ENCODE measurements around the gene ENTPD1.
"Not testable (repeated sequence)": the region's sequence is repeated elsewhere in the genome, so short reads cannot be mapped to it uniquely, and the experiment has no call there.

The ENTPD1 gene

GRCh38 chr10:95794195-95794594 is 38.2 kb downstream of the ENTPD1 start:
- no peak for DNase-seq (ENCODE audit: low spot score)

- DNase-seq (ENCODE audit: low spot score), result no peak
Observed at GRCh38 chr10:95795602-95796001, 39.6 kb downstream of the ENTPD1 start.

GRCh38 chr10:95796504-95796903 is 40.5 kb downstream of the ENTPD1 start:
- DNase-seq (ENCODE audit: low spot score), result no peak

GRCh38 chr10:95798096-95798855 is 42.3 kb downstream of the ENTPD1 start:
- no peak for DNase-seq (ENCODE audit: low spot score)

GRCh38 chr10:95800286-95800685 is 44.3 kb downstream of the ENTPD1 start:
- DNase-seq (ENCODE audit: low spot score), result not testable (repeated sequence)

GRCh38 chr10:95806687-95807380 is 50.9 kb downstream of the ENTPD1 start:
- not testable (repeated sequence) for DNase-seq (ENCODE audit: low spot score)

GRCh38 chr10:95808705-95809308 is 52.8 kb downstream of the ENTPD1 start:
- not testable (repeated sequence) for DNase-seq (ENCODE audit: low spot score)

GRCh38 chr10:95809370-95810197 is 53.6 kb downstream of the ENTPD1 start:
- no peak for DNase-seq (ENCODE audit: low spot score)

- no peak for DNase-seq (ENCODE audit: low spot score)
Observed at GRCh38 chr10:95810198-95810976, 54.4 kb downstream of the ENTPD1 start.

GRCh38 chr10:95813054-95813685 is 57.2 kb downstream of the ENTPD1 start:
- DNase-seq (ENCODE audit: low spot score), result no peak

- DNase-seq (ENCODE audit: low spot score), result no peak
Observed at GRCh38 chr10:95814011-95814727, 58.2 kb downstream of the ENTPD1 start.

GRCh38 chr10:95815133-95815532 is 59.2 kb downstream of the ENTPD1 start:
- DNase-seq (ENCODE audit: low spot score), result no peak

GRCh38 chr10:95815701-95816240 is 59.8 kb downstream of the ENTPD1 start:
- no peak for DNase-seq (ENCODE audit: low spot score)

- no peak for DNase-seq (ENCODE audit: low spot score)
Observed at GRCh38 chr10:95818010-95818409, 62.0 kb downstream of the ENTPD1 start.

GRCh38 chr10:95818668-95819067 is 62.7 kb downstream of the ENTPD1 start:
- no peak for DNase-seq (ENCODE audit: low spot score)

GRCh38 chr10:95819620-95820329 is 63.8 kb downstream of the ENTPD1 start:
- DNase-seq (ENCODE audit: low spot score), result no peak

GRCh38 chr10:95820363-95820762 is 64.4 kb downstream of the ENTPD1 start:
- DNase-seq (ENCODE audit: low spot score), result peak; percentile 16

GRCh38 chr10:95821720-95822119 is 65.8 kb downstream of the ENTPD1 start:
- no peak for DNase-seq (ENCODE audit: low spot score)

GRCh38 chr10:95830044-95830443 is 74.1 kb downstream of the ENTPD1 start:
- no peak for DNase-seq (ENCODE audit: low spot score)

Measured in NAMALWA (cell line).